ENCODE results near the gene ARRDC2.

ARRDC2 gene

DNA sequence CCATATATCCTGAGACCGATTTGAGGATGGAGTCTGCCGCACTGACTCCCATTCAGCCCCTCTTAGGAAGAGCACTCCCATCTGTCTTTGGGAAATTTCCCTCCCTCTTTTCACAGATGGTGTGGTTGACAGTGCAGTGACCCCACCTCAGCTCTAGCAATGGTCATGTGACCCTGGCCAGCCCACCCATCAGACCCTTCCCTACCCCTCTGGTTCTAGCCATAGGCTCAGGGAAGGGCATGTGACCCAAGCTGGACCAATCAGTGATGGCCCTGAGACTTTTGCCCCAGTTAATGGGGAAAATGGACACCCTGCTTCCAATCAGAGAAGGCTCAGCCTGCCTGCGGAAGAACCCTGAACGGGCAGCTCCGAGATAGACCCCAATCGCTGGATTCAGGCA is 52.5 kb downstream of the ARRDC2 start:
- DNase-seq = no peak

DNA sequence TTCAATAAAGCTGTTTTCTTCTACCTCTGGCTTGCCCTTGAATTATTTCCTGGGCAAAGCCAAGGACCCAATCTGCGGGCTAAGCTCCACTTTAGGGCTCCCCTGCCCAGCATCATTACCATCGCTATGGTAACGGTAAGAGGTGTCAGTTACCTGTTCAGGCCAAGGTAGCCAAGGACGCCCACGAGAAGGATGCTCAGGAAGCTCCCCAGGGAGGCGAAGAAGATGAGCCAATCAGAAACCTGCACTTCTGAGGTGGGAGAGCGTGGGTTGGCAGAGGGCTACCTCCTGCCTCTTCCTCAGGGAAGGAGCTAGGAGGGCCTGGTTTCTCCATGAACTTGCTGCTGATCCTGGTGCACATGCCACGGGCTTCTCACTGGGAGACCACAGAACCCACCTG is 54.1 kb downstream of the ARRDC2 start:
- DNase-seq = no peak

GRCh38 chr19:18063463-18063862 is 55.5 kb downstream of the ARRDC2 start:
- DNase-seq = no peak
